Mammary epithelial cell (primary cell): ENCODE results near the gene RDH11.

ENCODE experiments used
- EZH2 ChIP-seq: IDR thresholded peaks from 2 replicates; pipeline ENCODE4 v1.6.1; 2012; ENCODE audit warnings: low read length, inconsistent platforms, borderline replicate concordance
- TF ChIP-seq, protein P1 (sequence below), 2 donors: IDR thresholded peaks in 1 of 2; conservative IDR thresholded peaks in 1 of 2; 2 replicates each; pipeline ENCODE4 v1.5.1; 2011 to 2012; ENCODE audit warnings: inconsistent platforms in 2 of 2, low read length in 2 of 2, mild to moderate bottlenecking in 2 of 2, control low read depth in 1 of 2, low read depth in 1 of 2; ENCODE audit not compliant: insufficient read depth in 1 of 2; ENCODE audit errors: extremely low read depth in 1 of 2

DNA sequence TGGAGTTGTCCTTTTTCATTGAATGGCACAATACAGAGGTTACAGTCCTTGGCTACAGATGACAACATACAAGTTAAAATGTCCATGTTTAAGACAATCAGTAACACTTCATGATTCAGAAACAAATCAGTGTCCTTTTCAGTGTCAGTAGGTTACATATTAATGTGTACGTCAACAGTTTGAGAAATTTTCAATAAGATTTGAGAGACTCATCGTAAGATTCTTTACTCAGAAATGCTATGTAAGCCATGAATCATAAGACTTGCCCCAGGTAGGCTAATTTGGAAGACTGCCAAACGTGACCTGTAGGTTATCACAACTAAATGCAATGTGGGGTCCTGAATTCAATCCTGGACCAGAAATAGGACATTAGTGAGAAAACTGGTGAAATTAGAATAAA, 9.6 kb upstream of the RDH11 start:
- TF ChIP-seq, protein P1, sequence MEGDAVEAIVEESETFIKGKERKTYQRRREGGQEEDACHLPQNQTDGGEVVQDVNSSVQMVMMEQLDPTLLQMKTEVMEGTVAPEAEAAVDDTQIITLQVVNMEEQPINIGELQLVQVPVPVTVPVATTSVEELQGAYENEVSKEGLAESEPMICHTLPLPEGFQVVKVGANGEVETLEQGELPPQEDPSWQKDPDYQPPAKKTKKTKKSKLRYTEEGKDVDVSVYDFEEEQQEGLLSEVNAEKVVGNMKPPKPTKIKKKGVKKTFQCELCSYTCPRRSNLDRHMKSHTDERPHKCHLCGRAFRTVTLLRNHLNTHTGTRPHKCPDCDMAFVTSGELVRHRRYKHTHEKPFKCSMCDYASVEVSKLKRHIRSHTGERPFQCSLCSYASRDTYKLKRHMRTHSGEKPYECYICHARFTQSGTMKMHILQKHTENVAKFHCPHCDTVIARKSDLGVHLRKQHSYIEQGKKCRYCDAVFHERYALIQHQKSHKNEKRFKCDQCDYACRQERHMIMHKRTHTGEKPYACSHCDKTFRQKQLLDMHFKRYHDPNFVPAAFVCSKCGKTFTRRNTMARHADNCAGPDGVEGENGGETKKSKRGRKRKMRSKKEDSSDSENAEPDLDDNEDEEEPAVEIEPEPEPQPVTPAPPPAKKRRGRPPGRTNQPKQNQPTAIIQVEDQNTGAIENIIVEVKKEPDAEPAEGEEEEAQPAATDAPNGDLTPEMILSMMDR (conservative IDR thresholded peaks at IDR 0.05 in 1 of 2, IDR thresholded peaks at IDR 0.05 in 1 of 2; ENCODE audit: extremely low read depth in 1 of 2, insufficient read depth in 1 of 2, low read depth in 1 of 2, low read length in 2 of 2), result no peak
- no peak for TF ChIP-seq EZH2
